Vagina (tissue), 2 donors: ENCODE data around the gene TBC1D4.

Source experiments
- POLR2AphosphoS5 ChIP-seq, 2 donors: sonication (generic); formaldehyde crosslinking; IDR thresholded peaks; one replicate each; pipeline ENCODE4 v1.9.0; 2017; ENCODE audit warnings: antibody characterized with exemption in 2 of 2, mild to moderate bottlenecking in 2 of 2, low read depth in 1 of 2; ENCODE audit not compliant: insufficient read depth in 1 of 2
- TF ChIP-seq, protein P1 (sequence below), 3 experiments: fragments of 450-650 bp in 2 of 3; fragments of 200-600 bp in 1 of 3; sonication (generic) in 1 of 3; IDR thresholded peaks; one replicate each; pipeline ENCODE4 v1.5.1; 2017 to 2019; ENCODE audit warnings: antibody characterized with exemption in 3 of 3, mild to moderate bottlenecking in 2 of 3, moderate library complexity in 2 of 3

- TF ChIP-seq, protein P1, sequence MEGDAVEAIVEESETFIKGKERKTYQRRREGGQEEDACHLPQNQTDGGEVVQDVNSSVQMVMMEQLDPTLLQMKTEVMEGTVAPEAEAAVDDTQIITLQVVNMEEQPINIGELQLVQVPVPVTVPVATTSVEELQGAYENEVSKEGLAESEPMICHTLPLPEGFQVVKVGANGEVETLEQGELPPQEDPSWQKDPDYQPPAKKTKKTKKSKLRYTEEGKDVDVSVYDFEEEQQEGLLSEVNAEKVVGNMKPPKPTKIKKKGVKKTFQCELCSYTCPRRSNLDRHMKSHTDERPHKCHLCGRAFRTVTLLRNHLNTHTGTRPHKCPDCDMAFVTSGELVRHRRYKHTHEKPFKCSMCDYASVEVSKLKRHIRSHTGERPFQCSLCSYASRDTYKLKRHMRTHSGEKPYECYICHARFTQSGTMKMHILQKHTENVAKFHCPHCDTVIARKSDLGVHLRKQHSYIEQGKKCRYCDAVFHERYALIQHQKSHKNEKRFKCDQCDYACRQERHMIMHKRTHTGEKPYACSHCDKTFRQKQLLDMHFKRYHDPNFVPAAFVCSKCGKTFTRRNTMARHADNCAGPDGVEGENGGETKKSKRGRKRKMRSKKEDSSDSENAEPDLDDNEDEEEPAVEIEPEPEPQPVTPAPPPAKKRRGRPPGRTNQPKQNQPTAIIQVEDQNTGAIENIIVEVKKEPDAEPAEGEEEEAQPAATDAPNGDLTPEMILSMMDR (IDR thresholded peaks at IDR 0.05), result no peak
- no peak for TF ChIP-seq POLR2AphosphoS5 (IDR thresholded peaks at IDR 0.05; ENCODE audit: insufficient read depth in 1 of 2, low read depth in 1 of 2)
Measured at GRCh38 chr13:75414036-75414827, 67.7 kb downstream of the TBC1D4 start.
